PC-3 (cell line): ENCODE results near the gene IKBIP. TPM values are rescaled to one million over a fixed set of nuclear protein-coding genes. Genes with fewer than 3 reads are reported as not detected.
A peak's percentile ranks its signal among the peaks of the same experiment; 100 is the strongest.
"Not testable (repeated sequence)": the region's sequence is repeated elsewhere in the genome, so short reads cannot be mapped to it uniquely, and the experiment has no call there.

Experiments used
- ATAC-seq: fragments of 200-7000 bp; cut with Tn5 transposase; 2 replicates; pipeline ENCODE4 v1.9.1; 2020; ENCODE audit warnings: mild to moderate bottlenecking, moderate library complexity
- BruUV-seq: library from RNA; stranded (reverse); fragments of 400-500 nt; replicated peaks from 2 replicates; lab custom pipeline; 2021; lab: Mats Ljungman, UMichigan
- CTCF ChIA-PET: fragments of 300-600 bp; sonication (Branson Sonifier 250); formaldehyde crosslinking; loops from one replicate; lab custom pipeline; 2022; ENCODE audit warnings: antibody characterized with exemption; lab: Charles Lee
- POLR2A ChIA-PET: fragments of 300-600 bp; sonication (Branson Sonifier 250); formaldehyde crosslinking; loops from one replicate; lab custom pipeline; 2022; ENCODE audit warnings: antibody characterized with exemption; ENCODE audit not compliant: unreplicated experiment; lab: Charles Lee
- DNase-seq: peaks from one replicate; pipeline ENCODE4 v3.0.0-alpha.2; 2015
- H2AFZ ChIP-seq: fragments of 300-600 bp; sonication (generic); 2 replicates; pipeline ENCODE4 v1.6.0; 2016; ENCODE audit warnings: antibody characterized with exemption, low read length
- H3F3A ChIP-seq: fragments of 300-600 bp; sonication (generic); one replicate; pipeline ENCODE4 v1.6.0; 2017; ENCODE audit warnings: antibody characterized with exemption, low read length, control low read depth, mild to moderate bottlenecking; ENCODE audit not compliant: unreplicated experiment
- H3K27ac ChIP-seq: fragments of 300-600 bp; sonication (generic); 2 replicates; pipeline ENCODE4 v1.5.1; 2016; ENCODE audit warnings: mild to moderate bottlenecking, low read length
- H3K27me3 ChIP-seq: fragments of 300-600 bp; sonication (generic); 2 replicates; pipeline ENCODE4 v1.6.1; 2016; ENCODE audit warnings: low read length, mixed read lengths
- H3K36me3 ChIP-seq: fragments of 300-600 bp; sonication (generic); 2 replicates; pipeline ENCODE4 v1.6.1; 2016; ENCODE audit warnings: low read depth, mixed run types, low read length, mixed read lengths
- H3K4me1 ChIP-seq: fragments of 300-600 bp; sonication (generic); 2 replicates; pipeline ENCODE4 v1.5.1; 2016; ENCODE audit warnings: low read length; ENCODE audit not compliant: insufficient read depth
- H3K4me2 ChIP-seq: fragments of 300-600 bp; sonication (generic); 2 replicates; pipeline ENCODE4 v1.6.0; 2016; ENCODE audit warnings: low read length
- H3K4me3 ChIP-seq: fragments of 300-600 bp; sonication (generic); 2 replicates; pipeline ENCODE4 v1.5.1; 2016; ENCODE audit warnings: mild to moderate bottlenecking, low read length, mixed read lengths
- H3K79me2 ChIP-seq: fragments of 300-600 bp; sonication (generic); 2 replicates; pipeline ENCODE4 v1.6.1; 2017; ENCODE audit warnings: low read length, mixed read lengths
- H3K9ac ChIP-seq: fragments of 300-600 bp; sonication (generic); 2 replicates; pipeline ENCODE4 v1.6.0; 2016; ENCODE audit warnings: mild to moderate bottlenecking, low read length
- H3K9me2 ChIP-seq: fragments of 300-600 bp; sonication (generic); replicated peaks from 2 replicates; pipeline ENCODE4 v1.6.1; 2016; ENCODE audit warnings: mixed run types, low read length, mixed read lengths
- H3K9me3 ChIP-seq: fragments of 300-600 bp; sonication (generic); 2 replicates; pipeline ENCODE4 v1.6.1; 2016; ENCODE audit warnings: low read length, mixed read lengths
- H4K20me1 ChIP-seq: fragments of 300-600 bp; sonication (generic); 2 replicates; pipeline ENCODE4 v1.6.1; 2016; ENCODE audit warnings: low read length, mixed read lengths
- CTCF ChIP-seq: fragments of 300-600 bp; sonication (generic); conservative IDR thresholded peaks from 2 replicates; pipeline ENCODE4 v1.5.1; 2017; ENCODE audit warnings: antibody characterized with exemption, low read depth, mild to moderate bottlenecking, low read length
- EZH2 ChIP-seq: fragments of 300-600 bp; sonication (generic); IDR thresholded peaks from one replicate; pipeline ENCODE4 v1.6.1; 2017; ENCODE audit warnings: antibody characterized with exemption, mild to moderate bottlenecking, low read length; ENCODE audit not compliant: unreplicated experiment
- EZH2phosphoT487 ChIP-seq: fragments of 300-600 bp; sonication (generic); IDR thresholded peaks from 2 replicates; pipeline ENCODE4 v1.6.1; 2018; ENCODE audit warnings: mild to moderate bottlenecking, antibody characterized with exemption, low read length, borderline replicate concordance
- intact Hi-C: fragments of 100-400 bp; cut with micrococcal nuclease; formaldehyde crosslinking; loops from 2 replicates; pipeline ENCODE4 v1.9.0; 2023
- total RNA-seq: library from RNA; depleted of rRNA; stranded (reverse); fragments of >200 nt; gene quantifications from 2 replicates; pipeline ENCODE4 v1.2.3, GENCODE V29; 2014

The IKBIP gene
- total RNA-seq, 1 experiment from 2014 or later = 11.1 TPM

DNA sequence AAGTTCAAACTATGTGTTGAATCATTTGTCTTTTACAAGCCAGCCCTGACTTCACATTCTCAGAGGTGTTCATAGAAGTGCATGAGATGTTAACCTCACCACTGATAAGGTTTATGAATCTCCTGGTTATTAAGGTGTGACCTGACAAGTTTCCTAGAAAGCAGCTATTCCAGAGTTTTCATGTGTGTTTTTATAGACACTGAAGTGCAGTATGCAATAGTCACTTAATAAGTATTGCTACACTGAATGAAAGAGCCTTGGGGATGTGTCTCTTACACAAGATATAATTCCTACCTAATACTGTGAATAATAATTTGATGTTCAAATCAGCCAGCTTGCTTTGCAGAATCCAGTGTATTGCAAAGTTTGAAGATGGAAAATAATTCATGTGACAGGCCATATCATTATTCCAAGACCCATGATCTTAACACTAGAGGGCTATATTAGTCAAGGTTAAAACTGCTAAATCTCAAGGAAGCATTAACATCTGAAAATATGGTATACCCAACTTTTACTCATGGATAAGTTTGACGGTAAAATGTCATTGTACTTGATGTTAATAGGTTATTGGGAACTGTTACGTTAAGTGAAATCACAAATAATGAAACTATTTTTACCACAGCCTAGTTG lies 38.1 kb downstream of the IKBIP start:
- no peaks in the 10 kb centered on the region for H3K9me2 ChIP-seq
- no peak overlapping the region for H3K9ac ChIP-seq
- ChIA-PET POLR2A (no interaction called here), CTCF (interaction anchor here (0.6 to 1.0 kb wide), 3 partner anchors 25 to 40 kb away, joined by 4 to 13 read pairs (median 5); no protein-coding TSS in a partner anchor)
- intact Hi-C loops = loop anchor here (1.0 kb wide), 1 partner anchor 48 kb away; no protein-coding TSS in a partner anchor
- DNase-seq (no peak), ATAC-seq (peak; percentile 61; the same call in 1 of the 2 replicates)
- no peaks in the 10 kb centered on the region for H3K27me3 ChIP-seq
- no peaks in the 10 kb centered on the region for H3K79me2 ChIP-seq
- no peak overlapping the region for H3K4me2 ChIP-seq
- peaks cover 23% of the 10 kb centered on the region for H3K36me3 ChIP-seq
- H3K9me3 ChIP-seq = no peaks in the 10 kb centered on the region
- peaks cover 5% of the 10 kb centered on the region for H3F3A ChIP-seq
- BruUV-seq = no TSS peak
- TF ChIP-seq CTCF (peak; percentile 35), EZH2phosphoT487 (no peak), EZH2 (no peak)
- H2AFZ ChIP-seq = no peak overlapping the region
- H3K4me1 ChIP-seq = no peaks in the 10 kb centered on the region
- no peak overlapping the region for H3K27ac ChIP-seq
- no peak overlapping the region for H3K4me3 ChIP-seq
- H4K20me1 ChIP-seq = peaks cover 14% of the 10 kb centered on the region

DNA sequence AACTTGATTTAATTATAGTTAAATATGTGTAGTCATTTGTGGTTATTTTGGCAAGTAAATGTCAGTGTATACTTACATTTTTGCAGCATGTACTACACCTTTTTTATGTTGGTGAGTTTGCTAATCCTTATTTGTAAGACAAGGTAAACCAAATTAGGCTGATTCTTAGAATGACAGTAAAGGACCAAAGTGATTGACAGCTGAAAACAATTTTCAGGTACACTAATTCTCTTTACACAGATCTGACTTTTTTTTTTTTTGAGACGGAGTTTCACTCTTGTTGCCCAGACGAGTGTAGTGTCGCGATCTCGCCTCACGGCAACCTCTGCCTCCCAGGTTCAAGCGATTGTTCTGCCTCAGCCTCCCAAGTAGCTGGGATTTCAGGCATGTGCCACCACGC lies 42.7 kb downstream of the IKBIP start:
- peaks cover 38% of the 10 kb centered on the region for H4K20me1 ChIP-seq
- intact Hi-C loops = no loop called here
- H3F3A ChIP-seq = peaks cover 11% of the 10 kb centered on the region
- no peak for TF ChIP-seq EZH2phosphoT487
- no peak for TF ChIP-seq CTCF
- TF ChIP-seq EZH2 = no peak
- no peaks in the 10 kb centered on the region for H3K9me2 ChIP-seq
- BruUV-seq = no TSS peak
- no peak overlapping the region for H2AFZ ChIP-seq
- H3K27me3 ChIP-seq = no peaks in the 10 kb centered on the region
- ATAC-seq = no peak
- H3K36me3 ChIP-seq = peaks cover 62% of the 10 kb centered on the region
- no peak overlapping the region for H3K4me2 ChIP-seq
- H3K4me3 ChIP-seq = no peak overlapping the region
- ChIA-PET CTCF (no interaction called here), POLR2A (no interaction called here)
- no peak overlapping the region for H3K9ac ChIP-seq
- peaks cover 26% of the 10 kb centered on the region for H3K79me2 ChIP-seq
- H3K9me3 ChIP-seq = no peaks in the 10 kb centered on the region
- H3K4me1 ChIP-seq = no peaks in the 10 kb centered on the region
- H3K27ac ChIP-seq = no peak overlapping the region
- no peak for DNase-seq

DNA sequence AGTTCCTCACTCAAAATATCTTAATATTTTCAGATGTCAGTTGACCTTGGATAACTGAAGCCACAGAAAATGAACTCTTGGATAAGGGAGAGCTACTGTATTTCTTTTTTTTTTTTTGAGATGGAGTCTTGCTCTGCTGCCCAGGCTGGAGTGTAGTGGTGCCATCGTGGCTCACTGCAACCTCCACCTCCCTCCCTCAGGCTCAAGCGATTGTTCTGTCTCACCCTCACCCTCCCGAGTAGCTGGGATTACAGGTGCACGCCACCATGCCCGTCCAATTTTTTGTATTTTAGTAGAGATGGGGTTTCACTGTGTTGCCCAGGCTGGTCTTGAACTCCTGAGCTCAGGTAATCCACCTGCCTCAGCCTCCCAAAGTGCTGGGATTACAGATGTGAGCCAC lies 47.3 kb downstream of the IKBIP start:
- Histone ChIP-seq H3K36me3 (peaks cover 74% of the 10 kb centered on the region), H3K79me2 (peaks cover 66% of the 10 kb centered on the region), H3F3A (peaks cover 11% of the 10 kb centered on the region), H3K4me1 (peaks cover 12% of the 10 kb centered on the region), H4K20me1 (peaks cover 59% of the 10 kb centered on the region)
- H3K27ac ChIP-seq, intact Hi-C loops, DNase-seq, H3K4me3 ChIP-seq, H3K9ac ChIP-seq, CTCF ChIA-PET, H2AFZ ChIP-seq, BruUV-seq, POLR2A ChIA-PET, H3K9me3 ChIP-seq, H3K4me2 ChIP-seq, ATAC-seq, H3K27me3 ChIP-seq, H3K9me2 ChIP-seq: not testable (repeated sequence)
